Common myeloid progenitor, CD34-positive (primary cell): ENCODE data around the gene TNNI2.

Experiments
- CTCF ChIA-PET: fragments of 350-600 bp; sonication (Branson Sonifier 250); formaldehyde crosslinking; loops from one replicate; lab custom pipeline; 2021; ENCODE audit warnings: antibody characterized with exemption; lab: Charles Lee
- POLR2A ChIA-PET: fragments of 350-600 bp; sonication (Branson Sonifier 250); formaldehyde crosslinking; loops from one replicate; lab custom pipeline; 2021; ENCODE audit warnings: antibody characterized with exemption; lab: Charles Lee
- DNase-seq, 3 donors: peaks; one replicate each; pipeline versions ENCODE4 v3.0.0 to v3.0.0-alpha.2; 2013
- H3K27ac ChIP-seq, 2 experiments: 1 replicate in 1 of 2; 2 replicates in 1 of 2; pipeline ENCODE4 v1.7.0; 2013; ENCODE audit warnings: inconsistent platforms in 2 of 2, low read length in 2 of 2, mild to moderate bottlenecking in 2 of 2, low read depth in 1 of 2, moderate library complexity in 1 of 2; ENCODE audit not compliant: severe bottlenecking in 2 of 2, insufficient read depth in 1 of 2, poor library complexity in 1 of 2
- H3K27me3 ChIP-seq, 5 experiments: replicated peaks in 2 of 5; 1 replicate in 3 of 5; 2 replicates in 2 of 5; pipeline versions ENCODE4 v1.6.1 to v1.7.0; 2013; ENCODE audit warnings: low read length in 4 of 5, mild to moderate bottlenecking in 2 of 5, moderate library complexity in 2 of 5, inconsistent platforms in 1 of 5; ENCODE audit not compliant: insufficient read depth in 5 of 5, control insufficient read depth in 4 of 5
- H3K36me3 ChIP-seq, 4 experiments: 1 replicate in 2 of 4; 2 replicates in 2 of 4; pipeline versions ENCODE4 v1.6.1 to v1.7.0; 2013; ENCODE audit warnings: low read length in 3 of 4, control low read depth in 1 of 4, mild to moderate bottlenecking in 1 of 4; ENCODE audit not compliant: control insufficient read depth in 4 of 4, insufficient read depth in 4 of 4
- H3K4me1 ChIP-seq, 4 experiments: 1 replicate in 3 of 4; 2 replicates in 1 of 4; pipeline versions ENCODE4 v1.6.1 to v1.7.1; 2013; ENCODE audit warnings: low read length in 3 of 4, mild to moderate bottlenecking in 3 of 4, control low read depth in 1 of 4, inconsistent platforms in 1 of 4, moderate library complexity in 1 of 4; ENCODE audit not compliant: control insufficient read depth in 4 of 4, insufficient read depth in 4 of 4; ENCODE audit errors: control extremely low read depth in 1 of 4
- H3K4me3 ChIP-seq, 7 experiments: 1 replicate in 4 of 7; 2 replicates in 3 of 7; pipeline versions ENCODE4 v1.5.1 to v1.7.0; 2013; ENCODE audit warnings: mild to moderate bottlenecking in 7 of 7, low read length in 6 of 7, moderate library complexity in 6 of 7, inconsistent platforms in 2 of 7, low read depth in 2 of 7, control low read depth in 1 of 7; ENCODE audit not compliant: insufficient read depth in 4 of 7, control insufficient read depth in 1 of 7; ENCODE audit errors: extremely low read depth in 1 of 7
- H3K9me3 ChIP-seq, 5 experiments: 1 replicate in 4 of 5; 2 replicates in 1 of 5; pipeline versions ENCODE4 v1.6.1 to v1.7.1; 2013; ENCODE audit warnings: low read length in 4 of 5, mild to moderate bottlenecking in 2 of 5, inconsistent platforms in 1 of 5, low read depth in 1 of 5, moderate library complexity in 1 of 5; ENCODE audit not compliant: control insufficient read depth in 4 of 5, insufficient read depth in 2 of 5; ENCODE audit errors: control extremely low read depth in 1 of 5
- WGBS: methylation state at CpG from one replicate; pipeline ENCODE4 v1.1.5; 2013; ENCODE audit not compliant: insufficient coverage; 5-methylcytosine and 5-hydroxymethylcytosine counted together

Gene TNNI2

DNA sequence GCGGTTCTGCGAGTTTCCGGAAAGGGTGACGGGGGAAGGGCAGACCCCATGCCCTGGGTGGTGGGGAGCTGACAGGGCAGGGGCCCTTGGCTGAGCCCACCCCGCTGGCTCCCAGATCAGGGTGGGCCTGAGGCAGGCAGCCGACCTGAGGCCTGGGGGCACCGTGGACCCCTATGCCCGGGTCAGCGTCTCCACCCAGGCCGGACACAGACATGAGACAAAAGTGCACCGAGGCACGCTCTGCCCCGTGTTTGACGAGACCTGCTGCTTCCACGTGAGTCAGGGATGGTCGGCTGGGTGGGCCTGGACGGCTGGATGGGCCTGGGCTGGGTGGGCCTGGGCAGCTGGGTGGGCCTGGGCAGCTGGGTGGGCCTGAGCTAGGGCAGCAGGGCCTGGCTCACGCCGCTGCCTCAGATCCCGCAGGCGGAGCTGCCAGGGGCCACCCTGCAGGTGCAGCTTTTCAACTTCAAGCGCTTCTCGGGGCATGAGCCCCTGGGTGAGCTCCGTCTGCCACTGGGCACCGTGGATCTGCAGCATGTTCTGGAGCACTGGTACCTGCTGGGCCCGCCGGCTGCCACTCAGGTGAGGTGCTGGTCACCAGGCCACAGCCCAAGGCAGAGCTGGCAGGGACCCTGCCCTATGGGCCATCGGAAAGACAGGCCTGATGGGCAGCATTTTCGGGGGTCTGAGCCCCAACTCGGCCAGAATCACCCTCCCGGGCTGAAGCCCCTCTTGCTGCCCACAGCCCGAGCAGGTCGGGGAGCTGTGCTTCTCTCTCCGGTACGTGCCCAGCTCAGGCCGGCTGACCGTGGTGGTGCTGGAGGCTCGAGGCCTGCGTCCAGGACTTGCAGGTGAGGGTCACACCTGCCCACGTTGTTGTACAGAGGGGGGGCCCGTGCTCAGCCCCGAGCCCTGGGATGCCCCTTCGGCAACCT is 2.5 kb upstream of the TNNI2 start:
- peaks cover 0 to 6% (median 0%) of the 10 kb centered on the region in 5 experiments for H3K27me3 ChIP-seq
- H3K4me3 ChIP-seq = no peak overlapping the region
- 92% methylated on average over 43 of the region's 43 CpGs for WGBS
- ChIA-PET CTCF (interaction anchor here (0.6 to 11.3 kb wide), 25 partner anchors 8 to 321 kb away, joined by 3 to 213 read pairs (median 4); partner anchors contain the start of genes KRTAP5-6 and LSP1), POLR2A (no interaction called here)
- H3K9me3 ChIP-seq = no peaks in the 10 kb centered on the region
- peaks cover 0 to 48% (median 36%) of the 10 kb centered on the region in 4 experiments for H3K4me1 ChIP-seq
- no peaks in the 10 kb centered on the region for H3K36me3 ChIP-seq
- no peak for DNase-seq
- H3K27ac ChIP-seq = no peak overlapping the region

DNA sequence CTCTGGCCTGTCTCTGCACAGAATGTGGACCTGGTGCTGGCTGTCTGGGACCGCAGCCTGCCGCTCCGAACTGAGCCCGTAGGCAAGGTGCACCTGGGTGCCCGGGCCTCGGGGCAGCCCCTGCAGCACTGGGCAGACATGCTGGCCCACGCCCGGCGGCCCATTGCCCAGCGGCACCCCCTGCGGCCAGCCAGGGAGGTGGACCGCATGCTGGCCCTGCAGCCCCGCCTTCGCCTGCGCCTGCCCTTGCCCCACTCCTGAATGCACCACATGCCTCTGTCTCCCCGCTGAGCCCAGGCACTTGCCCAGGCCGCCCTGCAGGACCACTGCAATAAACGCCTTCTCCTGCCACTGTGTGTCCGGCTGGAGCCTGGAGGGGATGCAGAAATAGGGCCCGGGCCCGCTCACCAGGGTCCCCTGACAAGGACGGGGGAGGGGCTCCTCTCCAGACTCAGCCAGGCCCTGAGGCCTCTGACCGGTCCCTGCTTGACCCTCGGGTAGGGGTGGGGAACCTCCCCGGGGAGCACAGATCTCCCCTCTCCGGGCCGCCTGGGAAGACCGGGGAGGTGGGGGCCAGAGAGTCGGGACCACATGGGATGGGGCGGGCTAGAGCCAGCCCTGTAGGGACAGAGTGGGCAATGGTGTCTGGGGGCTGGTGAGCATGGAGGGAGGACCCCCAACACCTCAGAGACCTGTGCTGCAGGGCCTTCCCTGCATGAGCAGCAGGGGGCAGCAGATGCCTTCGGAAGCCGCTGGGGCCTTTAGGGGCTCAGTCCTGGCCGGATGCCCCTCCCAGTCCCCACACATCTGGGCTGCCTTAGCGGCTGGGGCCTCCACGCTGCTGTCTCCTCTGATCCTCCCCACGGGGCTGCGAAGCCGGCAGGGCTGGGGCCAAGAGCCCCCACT is 1.4 kb upstream of the TNNI2 start:
- Histone ChIP-seq H3K27me3 (peaks cover 0 to 2% (median 0%) of the 10 kb centered on the region in 5 experiments), H3K36me3 (no peaks in the 10 kb centered on the region), H3K27ac (no peak overlapping the region), H3K9me3 (no peaks in the 10 kb centered on the region), H3K4me3 (no peak overlapping the region), H3K4me1 (peaks cover 0 to 54% (median 38%) of the 10 kb centered on the region in 4 experiments)
- POLR2A ChIA-PET = no interaction called here
- CTCF ChIA-PET = interaction anchor here (0.7 to 11.3 kb wide), 19 partner anchors 11 to 320 kb away, joined by 3 to 213 read pairs (median 4); partner anchors contain the start of gene KRTAP5-6
- 61% methylated on average over 31 of the region's 38 CpGs for WGBS
- peak; percentile 79 to 90 (median 88) for DNase-seq

DNA sequence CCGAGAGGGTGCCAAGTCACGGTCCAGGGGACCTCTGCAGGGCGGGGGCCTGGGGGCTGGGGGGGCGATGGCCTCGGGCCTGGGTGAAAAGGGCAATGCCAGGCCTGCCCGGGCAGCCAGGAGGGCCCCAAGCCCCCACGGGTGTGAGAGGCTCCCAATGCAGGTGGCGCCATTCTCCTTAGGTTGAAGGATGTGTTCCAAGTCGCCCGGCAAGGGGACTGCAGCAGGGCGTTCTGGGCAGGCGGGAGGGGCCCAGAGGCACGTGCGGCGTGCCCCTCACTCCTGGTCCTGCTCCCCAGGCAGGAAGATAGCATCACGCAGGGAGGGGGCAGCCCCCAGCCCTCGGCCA is 730 bp upstream of the TNNI2 start:
- Histone ChIP-seq H3K9me3 (no peaks in the 10 kb centered on the region), H3K4me3 (no peak overlapping the region), H3K27me3 (peaks cover 0 to 2% (median 0%) of the 10 kb centered on the region in 5 experiments), H3K36me3 (no peaks in the 10 kb centered on the region), H3K27ac (no peak overlapping the region), H3K4me1 (peaks cover 0 to 60% (median 38%) of the 10 kb centered on the region in 4 experiments)
- POLR2A ChIA-PET = no interaction called here
- peak in 1 of 3 donors; percentile 37 for DNase-seq
- CTCF ChIA-PET = interaction anchor here (0.9 to 2.0 kb wide), 10 partner anchors 10 to 185 kb away, joined by 3 to 7 read pairs (median 4); no protein-coding TSS in a partner anchor
- 49% methylated on average over 14 of the region's 17 CpGs for WGBS

GRCh38 chr11:1839204-1839923 is 583 bp downstream of the TNNI2 start:
- no peak overlapping the region for H3K27ac ChIP-seq
- H3K4me1 ChIP-seq = peaks cover 0 to 72% (median 49%) of the 10 kb centered on the region in 4 experiments
- WGBS = 36% methylated on average over 3 of the region's 12 CpGs
- no peaks in the 10 kb centered on the region for H3K27me3 ChIP-seq
- no peaks in the 10 kb centered on the region for H3K9me3 ChIP-seq
- no peak for DNase-seq
- H3K36me3 ChIP-seq = no peaks in the 10 kb centered on the region
- H3K4me3 ChIP-seq = no peak overlapping the region
- CTCF ChIA-PET = interaction anchor here (0.9 to 2.5 kb wide), 7 partner anchors 9 to 312 kb away, joined by 3 to 11 read pairs (median 6); no protein-coding TSS in a partner anchor
- POLR2A ChIA-PET = no interaction called here

DNA sequence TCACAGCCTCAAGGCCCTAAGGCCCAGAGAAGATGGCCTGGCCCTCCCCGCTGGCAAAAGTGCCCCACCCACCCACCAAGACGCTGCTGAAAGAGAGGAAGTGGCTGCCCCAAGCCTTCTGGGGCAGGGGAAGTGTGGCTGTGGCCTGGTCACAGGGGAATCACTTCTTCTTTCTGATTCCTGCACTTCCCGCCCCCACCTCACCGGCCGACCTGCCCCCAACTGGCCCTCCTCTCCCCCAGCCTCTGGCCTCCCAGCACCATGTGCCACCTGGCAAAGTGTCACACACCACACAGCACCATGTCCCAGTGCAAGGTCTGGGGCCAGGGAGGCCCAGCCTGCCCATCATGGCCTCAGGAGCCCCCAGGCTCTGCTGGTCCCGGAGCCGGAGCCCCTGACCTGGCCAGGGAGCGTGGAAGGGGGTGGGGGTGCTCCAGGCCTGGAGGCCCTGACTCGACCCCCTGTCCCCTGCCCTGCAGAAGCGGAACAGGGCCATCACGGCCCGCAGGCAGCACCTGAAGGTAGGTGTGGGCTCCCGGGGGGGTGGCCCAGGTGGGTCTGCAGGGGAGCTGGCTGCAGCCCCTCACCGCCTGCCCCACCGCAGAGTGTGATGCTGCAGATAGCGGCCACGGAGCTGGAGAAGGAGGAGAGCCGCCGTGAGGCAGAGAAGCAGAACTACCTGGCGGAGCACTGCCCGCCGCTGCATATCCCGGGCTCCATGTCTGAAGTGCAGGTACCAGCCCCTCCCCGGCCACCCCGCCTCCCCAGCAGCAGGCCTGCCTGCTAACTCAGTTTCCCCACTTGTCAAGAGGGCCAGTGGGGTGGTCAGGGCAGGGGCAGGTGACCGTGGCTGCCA is 1.4 kb downstream of the TNNI2 start:
- Histone ChIP-seq H3K36me3 (no peaks in the 10 kb centered on the region), H3K27ac (no peak overlapping the region), H3K9me3 (no peaks in the 10 kb centered on the region), H3K4me1 (peaks cover 7 to 80% (median 57%) of the 10 kb centered on the region in 4 experiments), H3K4me3 (peak overlapping the region in 2 of 7 experiments; percentile 28 to 48), H3K27me3 (no peaks in the 10 kb centered on the region)
- ChIA-PET POLR2A (interaction anchor here (0.6 kb wide), 1 partner anchor 92 kb away, joined by 3 read pairs; no protein-coding TSS in a partner anchor), CTCF (interaction anchor here (0.7 to 2.5 kb wide), 5 partner anchors 9 to 311 kb away, joined by 3 to 11 read pairs (median 5); no protein-coding TSS in a partner anchor)
- 34% methylated on average over 21 of the region's 26 CpGs for WGBS
- DNase-seq = peak; percentile 34 to 83 (median 79)
